Hematopoietic multipotent progenitor cell treated with erythropoietin and hydrocortisone succinate and interleukin-3 and kit ligand, for 15 days (in vitro differentiated cells): ENCODE results near the gene HEXIM2.
"Not testable (repeated sequence)": the region's sequence is repeated elsewhere in the genome, so short reads cannot be mapped to it uniquely, and the experiment has no call there.

Experiments used
- DNase-seq: peaks from one replicate; pipeline ENCODE4 v3.0.0-alpha.2; 2015; ENCODE audit warnings: low spot score

Gene HEXIM2, protein sequence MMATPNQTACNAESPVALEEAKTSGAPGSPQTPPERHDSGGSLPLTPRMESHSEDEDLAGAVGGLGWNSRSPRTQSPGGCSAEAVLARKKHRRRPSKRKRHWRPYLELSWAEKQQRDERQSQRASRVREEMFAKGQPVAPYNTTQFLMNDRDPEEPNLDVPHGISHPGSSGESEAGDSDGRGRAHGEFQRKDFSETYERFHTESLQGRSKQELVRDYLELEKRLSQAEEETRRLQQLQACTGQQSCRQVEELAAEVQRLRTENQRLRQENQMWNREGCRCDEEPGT

GRCh38 chr17:45161288-45162024, at the start of gene HEXIM2:
Gene HEXIM2 (plus strand): TSS chr17:45161875. CDS start chr17:45162794, 919 bp downstream.
- DNase-seq = peak; percentile 100

- no peak for DNase-seq
Observed at GRCh38 chr17:45112559-45113423, 48.9 kb upstream of the HEXIM2 start.

DNA sequence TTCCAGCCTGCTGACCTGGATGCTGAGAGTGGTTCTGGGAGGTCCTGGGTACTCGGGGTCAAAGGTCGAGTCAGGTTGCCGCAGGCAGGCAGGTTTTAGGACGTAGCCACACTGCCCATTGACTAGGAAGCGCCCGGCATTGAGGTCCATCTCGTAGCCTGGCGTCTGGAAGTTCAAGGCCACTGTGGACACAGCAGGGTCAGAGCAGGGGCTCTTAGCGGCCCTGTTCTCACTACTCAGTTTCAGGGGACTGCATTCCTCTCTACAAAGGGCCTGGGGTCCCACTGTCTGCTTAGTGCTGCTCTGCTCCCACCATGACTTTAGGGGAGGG, 48.3 kb upstream of the HEXIM2 start:
- DNase-seq = no peak

DNA sequence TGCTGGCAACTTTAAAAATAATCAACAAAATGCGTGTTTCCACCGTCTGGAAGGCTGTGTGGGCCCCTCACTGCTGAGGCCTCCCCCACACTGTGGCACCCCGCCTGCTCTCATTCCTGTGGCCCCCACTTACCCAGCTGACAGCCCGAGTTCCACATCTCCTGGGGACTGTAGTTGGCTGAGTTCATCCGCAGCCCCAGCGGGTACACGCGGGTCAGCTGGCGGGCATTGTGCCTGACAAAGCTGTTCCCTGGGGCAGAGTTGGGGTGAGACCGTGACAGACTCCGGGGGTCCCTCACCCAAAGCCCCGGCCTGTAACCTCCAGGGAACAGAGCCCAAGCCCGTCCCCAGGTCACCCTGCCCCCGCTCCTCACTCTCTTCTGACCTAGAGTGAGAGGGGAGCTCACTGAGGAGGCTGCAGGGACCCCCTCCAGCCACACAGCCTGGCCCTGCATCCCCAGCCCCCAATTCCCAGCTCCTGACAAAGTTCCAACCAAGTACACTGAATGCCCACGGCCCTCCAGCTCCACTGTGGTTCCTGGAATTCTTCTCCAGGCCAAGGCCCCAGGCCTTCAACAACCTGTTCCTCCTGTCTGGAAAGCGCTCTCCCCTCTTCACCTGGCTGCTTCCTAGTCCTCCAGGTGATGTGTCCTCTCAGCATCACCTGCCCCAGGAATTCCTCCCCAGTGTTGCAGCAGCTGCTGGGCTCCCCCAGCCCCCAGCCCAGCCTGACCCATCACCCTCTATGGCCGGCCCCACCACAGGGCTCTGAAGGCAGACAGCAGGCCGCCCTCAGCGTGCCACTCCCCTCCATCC, 47.4 kb upstream of the HEXIM2 start:
- no peak for DNase-seq

DNA sequence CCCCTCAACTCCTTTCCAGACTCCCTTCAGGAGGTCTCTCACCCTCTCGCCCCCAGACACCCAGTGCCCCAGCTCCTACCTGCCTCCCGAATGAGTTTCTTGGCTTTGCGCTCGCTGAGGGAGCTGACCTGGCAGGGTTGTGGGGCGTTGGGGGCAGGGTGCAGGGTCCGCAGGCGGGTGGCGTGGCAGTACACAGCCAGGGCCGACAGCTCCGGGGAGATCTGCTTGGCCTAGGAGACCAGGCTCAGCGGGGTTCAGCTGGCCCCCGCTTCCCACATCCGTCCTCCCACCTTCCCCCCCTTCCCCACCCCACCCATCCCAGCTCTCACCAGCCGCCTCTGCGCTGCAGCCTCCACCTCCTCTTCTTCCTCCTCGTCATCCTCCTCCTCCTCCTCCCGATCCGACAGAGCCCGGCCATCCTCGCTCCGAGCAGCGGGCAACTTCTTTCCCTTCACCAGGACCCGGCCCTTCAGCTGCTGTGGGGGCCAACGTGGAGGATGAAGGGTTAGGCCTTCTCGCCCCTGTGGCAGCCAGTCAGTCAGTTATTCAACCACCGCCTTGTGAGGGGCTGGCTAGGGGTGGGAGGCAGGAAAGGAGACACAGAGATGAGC, 46.6 kb upstream of the HEXIM2 start:
- no peak for DNase-seq

GRCh38 chr17:45115871-45116270, 45.8 kb upstream of the HEXIM2 start:
- DNase-seq = no peak

GRCh38 chr17:45116434-45117016, 45.1 kb upstream of the HEXIM2 start:
- no peak for DNase-seq

DNA sequence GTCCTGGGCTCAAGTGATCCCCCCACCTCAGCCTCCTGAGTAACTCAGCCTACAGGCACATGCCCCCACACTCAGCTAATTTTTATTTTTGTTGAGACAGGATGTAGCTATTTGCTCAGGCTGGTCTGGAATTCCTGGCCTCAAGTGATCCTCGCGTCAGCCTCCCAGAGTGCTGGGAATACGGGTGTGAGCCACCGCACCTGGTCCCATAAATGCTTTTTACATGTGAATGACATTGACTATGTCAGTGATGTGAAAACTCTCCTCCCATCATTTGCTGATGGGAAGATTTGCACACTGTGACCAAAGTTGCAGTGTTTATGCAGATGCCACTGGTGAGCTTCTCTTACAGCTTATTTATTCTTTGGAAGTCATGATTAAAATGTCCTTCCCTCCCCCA, 44.3 kb upstream of the HEXIM2 start:
- no peak for DNase-seq

- no peak for DNase-seq
Observed at GRCh38 chr17:45117848-45118646, 43.6 kb upstream of the HEXIM2 start.

DNA sequence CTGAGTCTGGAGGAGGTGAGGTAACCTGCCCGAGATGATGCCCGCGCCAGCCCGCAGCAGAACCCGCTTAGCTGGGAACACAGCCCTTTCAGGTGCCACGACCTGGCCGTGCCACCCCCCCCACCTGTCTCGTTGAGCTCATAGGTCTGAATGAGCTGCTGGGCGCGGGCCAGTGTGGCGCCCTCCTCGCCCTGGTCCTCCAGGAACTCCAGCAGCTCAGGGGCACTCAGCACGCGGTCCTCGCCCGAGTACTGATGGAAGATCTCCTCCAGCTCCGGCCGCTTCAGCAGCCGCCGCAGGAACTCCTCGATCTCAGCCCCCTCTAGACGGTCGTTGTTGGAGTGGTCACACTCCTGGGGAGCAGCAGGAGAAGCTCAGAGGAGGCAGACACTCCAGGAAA, 43.0 kb upstream of the HEXIM2 start:
- DNase-seq = no peak

GRCh38 chr17:45119964-45120363, 41.7 kb upstream of the HEXIM2 start:
- no peak for DNase-seq

DNA sequence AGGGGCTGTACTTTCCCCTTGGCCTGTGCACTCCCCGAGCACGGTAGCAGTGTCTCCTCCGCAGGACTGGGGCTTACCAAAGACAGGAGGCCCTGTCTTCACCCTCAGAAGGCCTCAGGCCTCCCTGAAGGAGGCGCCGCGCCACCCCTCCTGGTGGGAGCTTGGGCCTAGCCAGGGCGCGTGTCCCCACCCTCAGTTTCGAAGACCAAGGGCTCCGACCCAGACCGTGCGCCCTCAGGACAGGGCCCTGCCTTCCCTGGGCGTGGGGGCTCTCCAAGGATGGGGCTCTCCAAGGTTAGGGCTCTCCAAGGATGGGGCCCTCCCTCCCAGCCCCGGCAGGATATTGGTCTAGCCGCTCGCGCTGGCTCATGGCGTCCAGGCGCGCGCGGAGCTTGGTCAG, 41.1 kb upstream of the HEXIM2 start:
- DNase-seq = no peak

- DNase-seq = no peak
Observed at GRCh38 chr17:45121055-45121454, 40.6 kb upstream of the HEXIM2 start.

DNA sequence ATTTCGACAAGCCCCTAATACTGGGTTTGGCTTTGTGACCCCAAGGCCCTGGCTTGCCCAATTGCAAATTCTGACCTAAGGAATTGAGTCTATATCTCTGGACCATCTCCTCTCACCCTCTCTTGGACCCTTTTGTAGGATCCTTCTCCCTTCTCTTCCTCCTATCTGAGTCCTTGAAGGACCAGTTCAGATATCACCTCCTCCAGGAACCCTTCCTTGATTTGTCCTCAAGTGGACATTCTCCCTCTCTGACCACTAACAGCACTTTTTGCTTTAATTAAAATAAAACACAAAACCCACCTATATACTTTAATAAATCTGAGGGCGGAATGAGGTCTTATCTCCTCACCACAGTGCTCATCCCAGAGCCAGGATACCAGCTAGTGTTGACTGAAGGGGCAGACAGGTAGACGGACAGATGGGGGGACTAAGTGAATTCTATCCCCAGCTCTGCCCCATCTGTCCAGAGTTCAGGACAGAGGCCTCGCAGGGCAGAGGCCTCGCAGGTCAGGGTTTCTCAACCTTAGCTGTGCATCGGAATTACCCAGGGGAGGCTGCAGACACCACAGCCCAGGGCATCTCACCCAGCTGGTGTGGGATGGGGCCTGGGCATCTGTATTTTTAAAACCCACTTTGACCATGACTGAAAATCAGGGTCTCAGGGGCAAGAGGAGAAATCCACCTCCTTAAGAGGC, 38.5 kb upstream of the HEXIM2 start:
- no peak for DNase-seq

DNA sequence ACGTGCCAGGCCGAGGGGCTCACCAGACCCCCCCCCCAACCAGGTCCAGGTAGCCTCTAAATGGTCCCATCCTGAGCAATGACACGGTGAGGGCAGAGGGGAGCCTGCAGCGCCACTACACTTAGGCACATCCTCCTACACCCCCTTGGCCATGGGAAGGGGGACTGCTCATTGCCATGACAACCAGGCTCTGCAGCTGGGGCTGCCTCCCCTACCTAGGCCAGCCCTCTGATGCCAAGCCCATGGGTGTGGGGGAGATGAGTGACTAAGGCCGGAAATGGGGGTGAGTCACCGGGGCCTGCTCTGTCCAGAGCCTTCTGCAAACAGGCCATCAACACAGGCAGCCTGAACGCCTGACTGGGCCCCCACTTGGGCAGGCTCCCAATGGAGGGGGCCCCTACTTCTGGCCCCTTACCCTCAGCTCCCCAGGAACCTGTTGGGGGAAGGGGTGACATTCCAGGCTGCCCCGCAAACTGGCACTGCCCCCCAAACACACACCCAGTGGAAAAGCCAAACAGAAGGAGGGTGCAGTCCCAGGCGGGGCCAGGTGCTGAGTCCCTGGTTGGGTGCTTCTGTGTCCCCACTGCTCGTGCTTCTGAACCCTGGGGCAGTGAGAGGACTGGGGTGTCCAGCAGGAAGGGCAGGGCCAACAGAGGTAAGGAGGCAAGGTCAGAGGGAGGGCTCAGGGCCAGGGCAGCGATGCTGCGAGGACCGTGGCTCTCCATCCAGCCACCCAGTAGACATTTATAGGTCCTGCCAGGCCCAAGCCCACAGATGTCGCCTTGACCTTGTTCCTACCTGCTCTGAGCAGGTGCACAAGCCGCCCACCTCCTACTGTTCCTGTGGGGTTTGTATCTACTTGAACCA, 37.5 kb upstream of the HEXIM2 start:
- DNase-seq = peak; percentile 22

DNA sequence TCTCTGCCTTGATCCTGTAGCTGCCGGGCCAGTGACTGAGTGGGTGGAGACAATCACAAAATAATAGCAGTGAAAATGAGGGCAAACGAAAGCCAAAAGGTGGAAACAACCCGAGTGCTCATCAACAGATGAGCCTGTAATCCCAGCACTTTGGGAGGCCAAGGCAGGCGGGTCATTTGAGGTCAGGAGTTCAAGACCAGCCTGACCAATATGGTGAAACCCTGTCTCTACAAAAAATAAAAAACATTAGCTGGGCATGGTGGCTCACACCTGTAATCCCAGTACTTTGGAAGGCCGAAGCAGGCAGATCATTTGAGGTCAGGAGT, 36.9 kb upstream of the HEXIM2 start:
- not testable (repeated sequence) for DNase-seq

DNA sequence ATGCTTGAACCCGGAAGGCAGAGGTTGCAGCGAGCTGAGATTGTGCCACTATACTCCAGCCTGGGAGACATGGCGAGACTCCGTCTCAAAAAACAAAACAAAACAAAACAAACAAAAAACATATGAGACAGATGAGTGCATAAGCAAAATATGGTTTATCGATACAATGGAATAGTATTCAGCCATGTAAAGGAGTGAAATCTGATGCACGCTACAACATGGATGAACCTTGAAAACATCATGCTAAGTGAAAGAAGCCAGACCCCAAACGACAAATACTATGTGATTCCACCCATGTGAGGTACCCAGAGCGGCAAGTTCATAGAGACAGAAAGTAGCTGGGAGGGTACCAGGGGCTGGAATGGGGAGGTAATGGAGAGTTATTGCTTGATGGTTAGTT, 36.2 kb upstream of the HEXIM2 start:
- no peak for DNase-seq

DNA sequence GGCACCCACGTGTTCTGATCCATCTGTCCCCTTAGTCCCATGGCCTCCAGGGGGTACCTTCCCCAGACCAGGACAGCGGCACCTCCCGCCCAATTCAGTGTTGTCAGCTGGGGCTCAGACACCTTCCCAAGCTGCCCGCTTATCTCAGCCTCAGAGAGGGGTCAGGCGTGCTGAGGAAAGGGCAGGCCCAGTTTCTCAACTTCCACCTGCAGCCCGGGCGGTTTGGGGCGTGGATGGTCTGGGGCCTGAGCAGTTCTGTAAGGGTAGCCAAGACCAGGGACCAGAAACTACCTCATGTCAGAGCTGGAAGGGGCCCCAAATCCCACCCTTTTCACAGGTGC, 34.5 kb upstream of the HEXIM2 start:
- no peak for DNase-seq
